Body of pancreas (tissue), 4 donors: ENCODE measurements around the gene ASMTL. TPM values are rescaled to one million over a fixed set of nuclear protein-coding genes. Genes with fewer than 3 reads are reported as not detected.

Experiments used
- ATAC-seq: fragments of 150-250 bp; one replicate; pipeline ENCODE4 v1.9.1; 2016
- DNase-seq, 4 donors: peaks; one replicate each; pipeline ENCODE4 v3.0.0-alpha.2; 2019
- H3K27ac ChIP-seq, 4 donors: fragments of 200-600 bp; sonication (generic); 1 replicate in 3 of 4; 2 replicates in 1 of 4; pipeline versions ENCODE4 v1.5.1 to v1.6.1; 2016 to 2019; ENCODE audit warnings: mild to moderate bottlenecking in 1 of 4, mixed read lengths in 1 of 4, moderate library complexity in 1 of 4
- H3K27me3 ChIP-seq, 2 donors: fragments of 200-600 bp; sonication (generic); one replicate each; pipeline ENCODE4 v1.6.0; 2016; ENCODE audit warnings: mild to moderate bottlenecking in 1 of 2
- H3K36me3 ChIP-seq, 2 donors: fragments of 200-600 bp; sonication (generic); replicated peaks in 1 of 2; 2 replicates each; pipeline ENCODE4 v1.5.1; 2016; ENCODE audit warnings: low read depth in 2 of 2; ENCODE audit not compliant: insufficient read depth in 1 of 2
- H3K4me1 ChIP-seq: fragments of 200-600 bp; sonication (generic); one replicate; pipeline ENCODE4 v1.6.0; 2016
- H3K4me3 ChIP-seq, 2 donors: fragments of 200-600 bp; sonication (generic); 1 replicate in 1 of 2; 2 replicates in 1 of 2; pipeline ENCODE4 v1.5.1; 2016 to 2019
- H3K9me3 ChIP-seq, 3 donors: fragments of 200-600 bp; sonication (generic); 1 replicate in 2 of 3; 2 replicates in 1 of 3; pipeline ENCODE4 v1.5.1; 2016
- POLR2A ChIP-seq, 3 donors: fragments of 450-650 bp; IDR thresholded peaks; one replicate each; pipeline ENCODE4 v1.6.1; 2016; ENCODE audit warnings: antibody characterized with exemption in 3 of 3, mild to moderate bottlenecking in 2 of 3
- WGBS, 2 donors: methylation state at CpG; one replicate each; pipeline ENCODE4 v1.1.5; 2017; 5-methylcytosine and 5-hydroxymethylcytosine counted together
- intact Hi-C: fragments of 100-400 bp; cut with DNase I; formaldehyde crosslinking; loops from one replicate; pipeline ENCODE4 v1.15.1; 2023
- total RNA-seq, 2 donors: library from RNA; depleted of rRNA; stranded (reverse); fragments of >200 nt; gene quantifications; one replicate each; pipeline ENCODE4 v1.1.0, GENCODE V29; 2016
- TF ChIP-seq, protein P1 (sequence below), 7 experiments: fragments of 450-650 bp in 4 of 7; fragments of 200-600 bp in 3 of 7; sonication (generic) in 3 of 7; IDR thresholded peaks; one replicate each; pipeline ENCODE4 v1.5.1; 2016 to 2019; ENCODE audit warnings: antibody characterized with exemption in 7 of 7

The ASMTL gene
- total RNA-seq, 2 donors from 2014 or later = 16.5 to 18.9 TPM

DNA sequence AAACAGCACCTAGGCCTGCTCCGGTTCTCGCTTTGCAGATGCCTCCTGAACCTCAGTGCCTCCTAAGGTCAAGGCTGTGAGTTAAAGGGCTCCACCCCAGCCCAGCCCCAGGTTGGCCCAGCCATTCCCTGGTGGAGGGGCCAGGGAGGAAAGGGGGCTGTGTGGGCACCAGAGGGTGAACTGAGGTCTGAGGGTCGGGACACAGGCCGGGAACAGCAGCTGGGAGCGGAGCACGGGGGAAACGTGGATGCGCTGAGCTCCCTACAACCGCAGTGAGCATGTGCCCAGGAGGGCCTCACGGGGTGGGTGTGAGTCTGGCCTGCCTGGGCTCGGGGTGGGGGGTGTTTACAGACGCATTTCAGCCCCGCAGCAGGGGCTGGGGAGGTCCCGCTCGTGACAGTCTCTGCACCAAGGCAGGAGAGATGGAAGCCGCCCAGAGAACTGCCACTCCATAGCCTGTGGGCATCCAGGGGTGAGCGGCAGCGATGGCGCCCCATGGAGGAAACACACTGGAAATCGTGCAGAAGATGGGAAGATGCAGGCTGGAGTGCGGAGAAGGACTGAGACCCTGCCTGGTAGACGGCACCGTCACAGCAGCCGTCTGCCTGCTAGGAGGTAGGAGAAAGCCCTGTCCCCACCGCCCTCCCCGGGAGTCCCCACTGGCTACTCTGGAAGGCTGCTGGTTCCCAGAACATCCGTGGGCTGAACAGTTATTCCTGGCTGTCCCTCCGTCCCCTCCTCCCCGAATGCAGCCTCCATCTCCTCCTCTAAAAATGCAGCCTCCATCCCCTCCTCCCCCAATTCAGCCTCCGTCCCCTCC is 50.9 kb downstream of the ASMTL start:
- Histone ChIP-seq H3K4me3 (no peak overlapping the region), H3K4me1 (no peaks in the 10 kb centered on the region), H3K9me3 (no peaks in the 10 kb centered on the region), H3K27ac (no peak overlapping the region), H3K27me3 (no peaks in the 10 kb centered on the region), H3K36me3 (peaks cover 0 to 29% of the 10 kb centered on the region in 2 donors)
- DNase-seq (peak in 1 of 4 donors; percentile 4), ATAC-seq (no peak)
- 93 to 95% methylated on average over 24 to 30 of the region's 30 CpGs for WGBS, 2 donors
- TF ChIP-seq POLR2A (IDR thresholded peaks at IDR 0.05) = no peak
- TF ChIP-seq, protein P1, sequence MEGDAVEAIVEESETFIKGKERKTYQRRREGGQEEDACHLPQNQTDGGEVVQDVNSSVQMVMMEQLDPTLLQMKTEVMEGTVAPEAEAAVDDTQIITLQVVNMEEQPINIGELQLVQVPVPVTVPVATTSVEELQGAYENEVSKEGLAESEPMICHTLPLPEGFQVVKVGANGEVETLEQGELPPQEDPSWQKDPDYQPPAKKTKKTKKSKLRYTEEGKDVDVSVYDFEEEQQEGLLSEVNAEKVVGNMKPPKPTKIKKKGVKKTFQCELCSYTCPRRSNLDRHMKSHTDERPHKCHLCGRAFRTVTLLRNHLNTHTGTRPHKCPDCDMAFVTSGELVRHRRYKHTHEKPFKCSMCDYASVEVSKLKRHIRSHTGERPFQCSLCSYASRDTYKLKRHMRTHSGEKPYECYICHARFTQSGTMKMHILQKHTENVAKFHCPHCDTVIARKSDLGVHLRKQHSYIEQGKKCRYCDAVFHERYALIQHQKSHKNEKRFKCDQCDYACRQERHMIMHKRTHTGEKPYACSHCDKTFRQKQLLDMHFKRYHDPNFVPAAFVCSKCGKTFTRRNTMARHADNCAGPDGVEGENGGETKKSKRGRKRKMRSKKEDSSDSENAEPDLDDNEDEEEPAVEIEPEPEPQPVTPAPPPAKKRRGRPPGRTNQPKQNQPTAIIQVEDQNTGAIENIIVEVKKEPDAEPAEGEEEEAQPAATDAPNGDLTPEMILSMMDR (IDR thresholded peaks at IDR 0.05) = no peak
- intact Hi-C loops = no loop called here

DNA sequence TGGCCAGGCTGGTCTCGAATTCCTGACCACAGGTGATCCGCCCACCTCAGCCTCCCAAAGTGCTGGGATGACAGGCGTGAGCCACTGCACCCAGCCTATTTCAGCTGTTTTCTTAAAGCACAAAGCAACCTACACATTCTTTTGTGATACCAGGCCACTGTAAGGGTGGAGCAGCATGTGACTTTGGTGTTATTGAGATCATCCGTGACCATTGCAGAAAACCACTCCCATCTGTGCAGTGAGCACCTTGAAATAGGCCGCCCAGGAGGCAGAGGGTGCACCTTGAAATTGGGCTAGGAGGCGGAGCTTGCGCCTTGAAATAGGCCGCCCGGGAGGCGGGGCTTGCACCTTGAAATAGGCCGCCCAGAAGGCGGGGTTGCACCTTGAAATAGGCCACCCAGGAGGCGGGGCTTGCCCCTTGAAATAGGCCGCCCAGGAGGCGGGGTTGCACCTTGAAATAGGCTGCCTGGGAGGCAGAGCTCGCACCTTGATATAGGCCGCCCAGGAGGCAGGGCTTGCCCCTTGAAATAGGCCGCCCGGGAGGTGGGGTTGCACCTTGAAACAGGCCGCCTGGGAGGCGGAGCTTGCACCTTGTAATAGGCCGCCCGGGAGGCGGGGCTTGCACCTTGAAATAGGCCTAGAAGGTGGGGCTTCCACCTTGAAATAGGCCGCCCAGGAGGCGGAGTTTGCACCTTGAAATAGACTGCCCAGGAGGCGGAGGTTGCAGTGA is 51.8 kb downstream of the ASMTL start:
- no peak overlapping the region for H3K4me3 ChIP-seq
- H3K27me3 ChIP-seq = no peaks in the 10 kb centered on the region
- no peaks in the 10 kb centered on the region for H3K9me3 ChIP-seq
- intact Hi-C loops = no loop called here
- DNase-seq = peak in 1 of 4 donors; percentile 6
- TF ChIP-seq POLR2A (IDR thresholded peaks at IDR 0.05) = no peak
- TF ChIP-seq, protein P1 (IDR thresholded peaks at IDR 0.05) = no peak
- no peak for ATAC-seq
- H3K4me1 ChIP-seq = no peaks in the 10 kb centered on the region
- peaks cover 0 to 22% of the 10 kb centered on the region in 2 donors for H3K36me3 ChIP-seq
- H3K27ac ChIP-seq = no peak overlapping the region
- 84 to 92% methylated on average over 27 of the region's 27 CpGs for WGBS, 2 donors

DNA sequence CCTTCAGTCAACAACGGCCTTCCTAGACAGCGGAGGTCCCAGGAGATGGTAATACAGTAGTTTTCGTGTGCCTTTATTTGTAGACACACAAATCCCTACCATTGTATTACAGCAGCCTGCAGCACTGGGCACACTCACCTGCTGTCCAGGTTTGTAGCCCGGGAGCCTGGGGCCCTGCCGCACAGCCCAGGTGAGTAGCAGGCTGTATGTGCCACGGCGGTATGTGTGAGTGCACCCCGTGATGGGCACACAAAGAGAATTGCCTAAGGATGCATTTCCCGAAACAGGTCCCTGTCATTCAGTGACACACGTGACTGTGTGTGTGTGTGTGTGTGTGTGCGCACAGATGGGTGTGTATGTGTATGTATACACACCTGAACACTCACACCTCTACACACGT is 52.7 kb downstream of the ASMTL start:
- WGBS, 2 donors = 91 to 94% methylated on average over 12 of the region's 12 CpGs
- intact Hi-C loops = no loop called here
- no peaks in the 10 kb centered on the region for H3K27me3 ChIP-seq
- H3K27ac ChIP-seq = no peak overlapping the region
- DNase-seq (peak in 1 of 4 donors; percentile 2), ATAC-seq (no peak)
- TF ChIP-seq POLR2A (IDR thresholded peaks at IDR 0.05) = no peak
- TF ChIP-seq, protein P1 (IDR thresholded peaks at IDR 0.05) = no peak
- no peak overlapping the region for H3K4me3 ChIP-seq
- no peaks in the 10 kb centered on the region for H3K4me1 ChIP-seq
- peaks cover 0 to 14% of the 10 kb centered on the region in 2 donors for H3K36me3 ChIP-seq
- no peaks in the 10 kb centered on the region for H3K9me3 ChIP-seq

DNA sequence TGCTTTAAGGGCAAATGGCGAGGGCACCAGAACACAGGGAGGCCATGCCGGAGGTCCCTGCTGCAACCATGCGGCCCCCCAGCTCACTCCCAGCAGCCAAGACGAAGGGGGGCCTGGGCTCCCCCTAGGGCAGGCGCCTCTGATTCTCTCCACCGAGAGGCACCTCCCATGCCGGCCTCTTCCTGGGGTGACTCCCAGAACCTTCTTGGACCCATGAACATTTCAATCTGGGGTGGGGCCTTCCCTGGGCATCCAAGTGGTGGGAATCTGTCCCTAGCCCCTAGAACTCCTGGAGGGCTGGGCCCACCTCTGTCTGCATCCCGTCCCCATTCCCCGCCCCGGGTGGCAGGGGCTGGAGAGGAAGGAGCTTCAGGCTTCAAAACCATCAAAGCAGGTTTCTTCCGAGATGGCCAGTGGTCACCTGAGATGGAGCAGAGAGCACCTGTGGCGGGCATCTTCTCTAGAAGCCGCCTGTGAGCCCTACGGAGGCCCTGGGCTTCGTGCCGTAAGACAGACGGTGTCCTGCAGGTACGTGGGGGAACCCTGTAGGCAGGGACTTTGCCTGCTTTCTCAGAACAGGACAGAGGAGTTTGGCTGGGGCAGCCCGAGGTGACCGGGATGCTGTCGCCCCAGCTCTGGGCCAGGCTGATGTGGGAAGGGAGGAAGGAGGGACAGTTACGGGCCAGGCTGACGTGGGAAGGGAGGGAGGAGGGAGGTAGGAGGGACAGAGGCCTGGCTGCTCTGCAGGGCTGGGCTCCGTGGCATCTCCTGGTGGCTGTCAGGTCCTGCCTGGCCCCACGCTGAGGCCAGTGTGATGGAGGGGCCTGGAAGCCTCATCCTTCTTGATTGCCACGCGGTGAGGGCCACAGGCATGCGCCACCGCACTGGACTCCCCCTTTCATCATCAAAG is 54.0 kb downstream of the ASMTL start:
- peaks cover 2% of the 10 kb centered on the region for H3K4me1 ChIP-seq
- DNase-seq = peak in 2 of 4 donors; percentile 3 to 8
- peaks cover 0 to 8% of the 10 kb centered on the region in 2 donors for H3K36me3 ChIP-seq
- no peaks in the 10 kb centered on the region for H3K9me3 ChIP-seq
- H3K4me3 ChIP-seq = no peak overlapping the region
- intact Hi-C loops = loop anchor here (5.0 kb wide), 1 partner anchor 49 kb away; no protein-coding TSS in a partner anchor
- no peak for ATAC-seq
- no peaks in the 10 kb centered on the region for H3K27me3 ChIP-seq
- 89 to 95% methylated on average over 26 of the region's 29 CpGs for WGBS, 2 donors
- no peak overlapping the region for H3K27ac ChIP-seq
- TF ChIP-seq POLR2A (IDR thresholded peaks at IDR 0.05) = no peak
- TF ChIP-seq, protein P1 (IDR thresholded peaks at IDR 0.05) = no peak
